TTC549 (cell line): ENCODE data around the gene SH3RF1.

Experiments
- FAIRE-seq: peaks from 2 replicates; lab custom pipeline; 2012; peaks lifted over from hg19 to GRCh38; lab: Jason Lieb, UNC

Gene SH3RF1

GRCh38 chr4:169163495-169163894 is 107.3 kb downstream of the SH3RF1 start:
- no peak for FAIRE-seq

- FAIRE-seq, result no peak
Observed at GRCh38 chr4:169160825-169161224, 109.9 kb downstream of the SH3RF1 start.

- no peak for FAIRE-seq
Observed at GRCh38 chr4:169159624-169160171, 111.1 kb downstream of the SH3RF1 start.

DNA sequence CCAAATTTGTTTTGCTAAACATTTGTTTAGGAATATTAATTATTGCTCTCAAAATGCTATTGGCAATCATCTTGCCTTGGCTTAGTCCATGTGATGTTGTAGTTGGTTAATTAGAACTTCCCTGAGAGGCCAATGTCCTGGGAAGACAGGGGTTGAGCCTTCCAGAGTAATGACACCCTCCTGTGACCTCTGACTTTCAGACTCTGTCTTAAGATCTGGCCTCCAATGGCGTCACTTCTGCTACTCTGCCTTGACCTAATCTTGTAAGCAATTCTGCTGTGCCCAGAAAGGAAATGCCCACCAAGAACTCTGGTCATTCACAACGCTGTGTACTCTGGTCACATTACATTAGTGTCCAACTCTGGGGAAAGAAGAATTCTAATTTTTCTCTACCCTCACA is 111.9 kb downstream of the SH3RF1 start:
- no peak for FAIRE-seq

DNA sequence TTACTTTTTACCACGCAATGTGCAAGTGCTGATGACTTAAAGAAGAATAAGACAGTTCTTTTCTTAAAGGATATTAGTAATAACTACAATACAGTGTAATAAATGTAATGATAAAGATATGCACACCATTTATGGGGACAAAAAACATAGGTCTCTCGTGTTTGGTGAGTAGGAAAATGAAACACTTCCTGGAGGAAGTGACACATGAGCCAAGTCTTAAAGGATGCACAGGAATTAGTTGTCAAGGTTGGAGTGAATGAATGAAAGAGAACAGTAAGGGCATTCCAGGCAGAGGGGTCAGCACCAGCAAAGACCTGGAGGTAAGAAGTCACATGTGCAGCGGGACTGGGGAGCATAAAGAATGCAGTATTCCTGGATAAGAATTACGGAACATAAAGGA is 112.7 kb downstream of the SH3RF1 start:
- no peak for FAIRE-seq

GRCh38 chr4:169156392-169156791 is 114.4 kb downstream of the SH3RF1 start:
- FAIRE-seq, result no peak

DNA sequence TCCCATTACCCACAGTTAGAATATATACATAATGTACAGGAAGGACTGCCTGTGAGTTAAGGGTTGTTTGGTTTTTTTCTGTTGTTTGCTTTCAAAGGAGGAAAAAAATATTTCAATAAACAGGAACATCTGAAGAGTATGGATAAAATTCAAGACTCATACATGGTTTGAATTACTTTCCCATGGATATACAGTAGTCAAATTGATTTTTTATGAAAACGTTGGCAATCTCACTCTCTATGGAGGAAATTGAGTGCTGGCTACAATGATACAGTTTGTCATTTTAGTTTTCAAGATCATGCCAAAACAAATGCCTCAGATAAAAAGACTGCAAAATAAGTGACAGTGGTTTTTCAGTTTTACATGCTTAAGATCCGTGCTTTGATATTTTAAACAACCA is 116.6 kb downstream of the SH3RF1 start:
- no peak for FAIRE-seq

DNA sequence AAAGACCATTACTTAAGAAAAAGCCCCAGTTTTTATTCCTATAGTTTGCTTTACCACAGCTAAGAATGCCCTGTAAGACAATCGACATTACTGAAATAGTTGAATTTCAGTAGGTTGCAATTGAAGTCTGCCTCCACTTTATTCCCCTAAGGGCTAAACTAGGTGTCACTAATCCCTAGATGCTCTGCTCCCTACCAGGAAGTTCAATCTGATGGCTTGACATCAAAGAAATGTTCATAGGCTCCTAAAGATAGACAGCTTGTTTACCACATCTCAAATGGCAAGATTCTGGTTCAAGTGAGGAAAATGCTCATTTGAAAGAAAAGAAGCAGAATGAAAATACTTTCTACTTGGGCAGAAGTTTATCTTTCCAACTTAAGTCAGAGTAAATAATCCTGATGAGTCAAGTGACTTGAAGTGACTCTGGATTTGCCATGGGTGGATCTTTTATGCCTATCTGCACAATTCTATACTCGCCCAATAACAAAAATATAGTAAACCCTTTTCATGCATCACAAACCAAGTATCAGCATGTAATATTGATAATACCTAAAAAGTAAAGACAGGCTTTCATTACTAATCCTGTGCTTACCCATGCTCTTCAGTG is 117.2 kb downstream of the SH3RF1 start:
- no peak for FAIRE-seq

DNA sequence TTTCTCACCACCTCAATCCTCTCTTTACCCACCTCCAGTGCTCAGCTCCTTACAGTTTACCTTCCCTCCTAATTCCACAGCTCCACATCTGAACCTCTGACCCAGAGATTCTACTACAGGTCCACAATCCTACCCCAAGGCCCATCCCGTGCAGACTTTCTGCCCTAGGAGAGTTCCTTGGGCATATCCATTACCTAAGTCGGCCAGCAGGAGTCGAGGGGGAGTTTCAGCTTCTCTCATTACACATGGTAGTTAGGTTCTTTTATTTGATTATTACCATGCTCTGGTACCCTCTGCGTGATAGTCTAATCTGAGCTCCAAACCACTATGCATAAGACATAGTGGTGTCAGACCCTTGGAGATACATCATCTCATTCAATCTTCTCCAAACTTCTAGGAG is 117.9 kb downstream of the SH3RF1 start:
- FAIRE-seq, result no peak

GRCh38 chr4:169152098-169152497 is 118.7 kb downstream of the SH3RF1 start:
- no peak for FAIRE-seq

GRCh38 chr4:169151671-169152070 is 119.1 kb downstream of the SH3RF1 start:
- no peak for FAIRE-seq

GRCh38 chr4:169150806-169151205 is 120.0 kb downstream of the SH3RF1 start:
- FAIRE-seq, result no peak

- no peak for FAIRE-seq
Observed at GRCh38 chr4:169148885-169149284, 121.9 kb downstream of the SH3RF1 start.

- FAIRE-seq, result no peak
Observed at GRCh38 chr4:169147191-169147590, 123.6 kb downstream of the SH3RF1 start.

GRCh38 chr4:169144061-169144600 is 126.6 kb downstream of the SH3RF1 start:
- FAIRE-seq, result no peak

DNA sequence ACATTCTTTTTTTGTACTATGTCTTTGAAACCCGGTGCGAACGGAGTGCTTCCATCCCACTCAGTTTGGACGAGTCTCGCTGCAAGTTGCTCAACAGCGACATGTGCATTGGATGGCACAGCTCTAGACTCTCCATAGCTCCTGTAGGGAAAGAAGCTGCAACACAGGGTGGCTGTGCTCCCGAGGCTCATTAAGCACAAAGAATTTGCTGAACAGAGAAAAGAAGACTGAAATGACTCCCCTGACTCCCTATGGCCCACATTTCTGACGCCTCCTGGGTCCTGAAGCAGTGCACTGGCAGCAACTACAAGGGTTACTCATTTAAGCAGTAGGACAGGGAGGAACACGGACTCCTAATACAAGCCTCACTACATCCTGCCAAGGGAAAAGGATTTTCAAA is 127.4 kb downstream of the SH3RF1 start:
- FAIRE-seq, result no peak

DNA sequence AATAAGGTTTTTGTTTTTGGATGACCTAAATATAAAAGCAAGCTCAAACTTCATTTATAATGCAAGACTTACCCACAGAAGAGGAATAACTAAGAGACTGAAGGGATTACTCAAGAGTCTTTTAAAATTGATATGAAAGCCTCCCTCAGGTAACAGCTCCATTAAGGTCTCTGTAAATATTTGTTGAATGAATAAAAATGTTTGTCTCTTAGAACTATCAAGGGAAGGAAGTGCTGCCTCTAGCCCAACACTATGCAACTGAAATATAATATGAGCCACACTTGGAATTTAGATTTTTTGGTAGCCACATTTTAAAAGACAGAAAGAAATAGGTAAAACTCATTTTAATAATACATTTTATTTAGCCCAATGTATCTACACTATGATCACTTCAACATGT is 127.8 kb downstream of the SH3RF1 start:
- no peak for FAIRE-seq

DNA sequence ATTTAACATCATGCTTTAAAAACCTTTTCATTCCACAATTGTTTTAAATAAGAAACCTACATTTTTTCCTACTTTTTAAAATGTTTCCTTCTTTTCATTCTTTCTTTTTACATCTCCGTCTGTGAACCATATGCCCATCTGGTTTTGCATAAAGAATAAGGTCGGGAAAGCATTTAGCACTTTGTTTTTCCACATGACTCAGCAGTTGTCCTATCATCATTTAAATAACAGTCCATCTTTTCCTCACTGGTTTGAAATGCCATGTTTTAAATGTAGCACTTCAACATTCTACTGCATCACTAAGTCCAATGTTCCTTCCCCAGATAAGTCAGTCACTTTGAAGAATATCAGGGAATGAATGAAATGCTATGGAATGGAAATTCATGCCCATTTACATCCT is 128.4 kb downstream of the SH3RF1 start:
- no peak for FAIRE-seq

DNA sequence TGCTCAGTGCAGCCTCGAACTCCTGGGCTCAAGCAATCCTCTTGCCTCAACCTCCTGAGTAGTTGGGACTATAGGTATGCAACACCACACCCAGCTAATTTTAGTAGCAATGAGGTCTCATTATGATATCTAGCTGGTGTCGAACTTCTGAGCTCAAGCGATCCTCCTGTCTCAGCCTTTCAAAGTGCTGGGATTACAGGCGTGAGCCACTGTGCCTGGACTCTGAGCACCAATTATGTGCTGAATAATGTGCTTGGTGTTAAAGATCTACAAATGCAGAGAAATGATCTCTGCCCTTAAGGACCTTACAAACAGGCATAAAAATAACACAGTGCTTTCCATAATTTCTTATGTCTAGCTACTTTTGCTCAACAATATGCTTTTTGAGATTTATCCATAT is 131.7 kb downstream of the SH3RF1 start:
- FAIRE-seq, result no peak

DNA sequence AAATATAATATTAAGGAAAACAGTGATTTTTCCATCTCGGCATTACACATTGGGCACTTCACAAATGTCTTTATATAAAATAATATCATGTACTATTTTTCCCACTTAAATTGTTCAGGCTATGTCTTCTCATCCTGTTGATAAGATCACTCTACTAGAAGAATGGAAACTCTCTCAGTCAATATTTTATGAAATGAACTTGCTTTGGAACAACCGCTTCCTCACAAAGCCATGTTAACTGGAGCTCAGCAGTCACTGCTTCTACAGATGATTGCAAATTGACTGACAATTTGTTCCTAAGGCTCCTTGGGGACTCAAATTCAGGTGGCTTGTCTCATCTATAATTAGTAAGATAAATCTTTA is 133.2 kb downstream of the SH3RF1 start:
- FAIRE-seq, result no peak

GRCh38 chr4:169136796-169137557 is 133.8 kb downstream of the SH3RF1 start:
- FAIRE-seq, result no peak

DNA sequence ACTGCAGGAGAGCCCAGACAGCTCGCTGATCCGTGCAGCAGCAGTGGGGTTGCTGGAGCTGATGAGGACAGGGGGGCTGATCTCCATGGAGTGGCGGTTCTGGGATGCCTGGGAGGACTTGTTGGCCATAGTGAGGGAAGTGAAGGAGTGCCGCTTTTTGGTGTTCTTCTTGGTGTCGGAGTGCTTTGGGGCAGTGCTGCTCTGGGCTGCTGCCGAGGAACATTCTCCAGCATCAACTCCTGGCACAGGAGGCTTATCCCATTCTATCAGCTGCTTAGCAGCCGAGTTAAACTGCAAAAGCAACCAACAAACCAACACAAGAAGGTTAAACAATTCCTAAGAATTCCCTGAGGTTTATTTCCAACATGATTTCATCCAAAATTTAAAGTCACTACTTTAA is 134.4 kb downstream of the SH3RF1 start:
- FAIRE-seq, result no peak

DNA sequence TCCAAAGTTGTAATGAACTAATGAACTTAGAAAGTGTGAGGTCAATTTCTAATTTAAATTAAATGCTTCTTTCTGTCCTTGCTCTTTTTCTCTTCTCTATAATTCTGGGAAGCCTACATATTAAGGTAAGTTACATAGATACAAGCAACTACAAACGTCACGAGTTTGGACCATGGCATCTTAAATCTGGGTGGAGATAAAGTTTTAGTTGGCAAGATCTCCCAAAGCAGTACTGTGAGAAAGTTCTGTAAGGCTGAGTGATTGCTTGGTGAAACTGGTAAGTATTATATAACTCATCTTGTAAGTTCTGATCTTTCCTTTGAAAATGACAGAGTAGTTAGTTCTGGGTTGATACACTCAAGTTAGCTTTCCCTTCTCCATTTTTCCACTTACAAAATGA is 135.0 kb downstream of the SH3RF1 start:
- no peak for FAIRE-seq

DNA sequence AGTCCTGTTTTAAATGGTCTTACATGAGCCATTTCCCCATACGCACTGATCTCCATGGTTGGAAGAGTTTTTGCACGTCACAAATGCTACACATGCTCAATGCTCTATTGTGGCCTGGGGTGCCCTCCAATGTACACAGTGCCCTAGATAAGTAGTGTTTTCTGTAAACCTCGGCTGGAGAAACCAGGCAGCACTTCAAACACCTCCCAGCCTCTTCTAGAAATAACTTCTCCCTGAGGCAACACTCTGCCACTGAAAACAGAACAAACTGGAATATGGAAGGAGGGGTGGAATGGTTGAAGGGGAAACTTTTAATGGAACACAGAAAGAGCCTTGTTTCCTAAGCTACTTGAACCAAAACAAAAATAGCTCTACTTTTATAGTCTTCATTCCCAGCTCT is 136.8 kb downstream of the SH3RF1 start:
- FAIRE-seq, result no peak
